WTC11 (cell line): Measurements from ENCODE around the gene CRK.

Experiments
- CTCF ChIP-seq: fragments of 200-600 bp; IDR thresholded peaks from 2 replicates; pipeline ENCODE4 v1.8.0; 2022; ENCODE audit warnings: antibody characterized with exemption
- FOXK1 ChIP-seq: sonication (generic); formaldehyde crosslinking; IDR thresholded peaks from 2 replicates; pipeline ENCODE4 v1.8.0; 2022; ENCODE audit warnings: mild to moderate bottlenecking, moderate library complexity, missing genetic modification reagents
- NFYB ChIP-seq: sonication (generic); formaldehyde crosslinking; conservative IDR thresholded peaks from 2 replicates; pipeline ENCODE4 v1.8.0; 2022; ENCODE audit warnings: low read depth, missing genetic modification reagents

GRCh38 chr17:1373707-1374237 is 82.3 kb downstream of the CRK start:
- TF ChIP-seq NFYB (CRISPR knock-in tag) = no peak
- TF ChIP-seq FOXK1 (CRISPR knock-in tag) = no peak
- TF ChIP-seq CTCF = no peak
